CD4-positive, alpha-beta T cell treated with Interleukin-6 for 4 hours (primary cell): ENCODE measurements around the gene ZNF445.
"Not testable (repeated sequence)": the region's sequence is repeated elsewhere in the genome, so short reads cannot be mapped to it uniquely, and the experiment has no call there.

Source experiments
- DNase-seq: peaks from one replicate; pipeline ENCODE4 v3.0.0-alpha.2; 2020; ENCODE audit warnings: mixed read lengths

ZNF445 gene

GRCh38 chr3:44477312-44478030 lies at the start of gene ZNF445:
TSS of gene ZNF445 (minus strand) at chr3:44477670. CDS start at chr3:44455549, 22,121 bp downstream.
- peak; percentile 83 for DNase-seq

GRCh38 chr3:44525060-44525459 lies 47.6 kb upstream of the ZNF445 start:
- DNase-seq: no peak

DNA sequence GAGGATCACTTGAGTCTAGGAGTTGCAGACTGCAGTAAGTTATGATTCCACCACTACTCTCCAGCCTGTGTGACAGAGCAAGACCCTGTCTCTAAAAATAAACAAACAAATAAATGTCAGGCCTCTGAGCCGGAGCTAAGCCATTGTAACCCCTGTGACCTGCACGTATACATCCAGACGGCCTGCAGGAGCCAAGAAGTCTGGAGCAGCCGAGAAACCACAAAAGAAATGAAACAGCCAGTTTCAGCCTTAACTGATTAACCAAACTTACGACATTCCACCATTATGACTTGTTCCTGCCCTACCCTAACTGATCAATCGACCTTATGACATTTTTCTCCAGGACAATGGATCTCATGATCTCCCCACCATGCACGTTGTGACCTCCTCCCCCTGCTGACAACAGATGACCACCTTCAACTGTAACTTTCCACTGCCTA lies 45.0 kb upstream of the ZNF445 start:
- DNase-seq: no peak

DNA sequence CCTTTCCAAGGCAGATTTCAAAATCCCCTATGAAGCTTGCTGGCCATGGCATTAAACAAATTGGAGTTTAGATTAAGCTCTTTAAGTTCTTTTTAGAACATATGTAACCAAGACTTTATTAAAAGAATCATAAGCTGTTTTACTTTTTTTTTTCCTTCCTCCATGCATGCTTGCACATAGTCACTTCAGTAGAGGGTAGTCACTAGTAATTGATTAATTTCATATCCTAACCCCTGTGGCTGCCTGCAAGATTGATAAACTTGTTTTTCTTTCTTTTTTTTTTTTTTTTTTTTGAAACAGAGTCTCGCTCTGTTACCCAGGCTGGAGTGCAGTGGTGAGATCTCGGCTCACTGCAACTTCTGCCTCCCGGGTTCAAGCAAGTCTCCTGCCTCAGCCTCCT lies 44.3 kb upstream of the ZNF445 start:
- DNase-seq: no peak

GRCh38 chr3:44518782-44519156 lies 41.3 kb upstream of the ZNF445 start:
- no peak for DNase-seq

GRCh38 chr3:44516230-44516629 lies 38.8 kb upstream of the ZNF445 start:
- DNase-seq: no peak

GRCh38 chr3:44513513-44513912 lies 36.0 kb upstream of the ZNF445 start:
- DNase-seq: no peak

GRCh38 chr3:44511238-44511566 lies 33.7 kb upstream of the ZNF445 start:
- DNase-seq: no peak

DNA sequence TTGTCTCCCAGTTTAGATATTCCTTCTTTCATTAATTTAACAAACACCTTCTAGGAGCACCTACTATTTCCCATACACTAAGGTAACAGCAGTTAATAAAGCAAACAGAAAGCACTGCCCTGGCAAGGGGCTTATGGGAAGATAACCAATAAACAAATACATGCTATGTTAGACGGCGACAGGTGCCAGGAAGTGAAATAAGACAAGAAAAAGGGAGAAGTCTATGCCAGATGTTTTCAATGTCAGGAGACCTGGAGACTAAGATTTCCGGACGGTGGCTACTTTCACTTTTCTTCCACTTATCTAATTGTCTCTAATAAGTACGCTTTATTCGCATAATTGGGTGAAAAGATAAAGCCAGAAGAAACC lies 32.5 kb upstream of the ZNF445 start:
- DNase-seq: peak; percentile 19

DNA sequence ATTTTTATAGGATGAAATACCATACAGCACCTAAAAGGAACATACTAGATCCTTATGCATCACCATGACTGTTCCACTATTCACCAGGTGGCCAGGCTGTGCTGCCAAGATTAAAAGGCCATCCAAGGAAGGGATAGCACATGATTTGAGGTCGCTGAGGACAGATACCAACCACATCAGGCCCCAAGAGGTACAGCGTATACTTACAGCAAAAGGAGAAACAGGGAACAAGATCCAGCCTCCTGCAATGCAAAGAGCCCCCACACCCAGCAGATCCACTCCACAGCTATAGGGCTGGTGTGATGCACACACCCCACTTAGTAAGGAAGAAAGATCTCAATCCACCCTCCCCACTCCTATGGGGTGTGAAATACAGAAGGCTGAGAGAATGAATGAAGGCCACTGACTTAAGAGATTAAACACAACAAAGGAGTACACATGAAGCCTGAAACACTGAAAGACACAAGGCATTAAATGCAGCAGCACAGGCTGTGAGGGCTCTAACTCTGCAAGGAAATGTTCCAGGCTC lies 32.0 kb upstream of the ZNF445 start:
- DNase-seq: no peak

DNA sequence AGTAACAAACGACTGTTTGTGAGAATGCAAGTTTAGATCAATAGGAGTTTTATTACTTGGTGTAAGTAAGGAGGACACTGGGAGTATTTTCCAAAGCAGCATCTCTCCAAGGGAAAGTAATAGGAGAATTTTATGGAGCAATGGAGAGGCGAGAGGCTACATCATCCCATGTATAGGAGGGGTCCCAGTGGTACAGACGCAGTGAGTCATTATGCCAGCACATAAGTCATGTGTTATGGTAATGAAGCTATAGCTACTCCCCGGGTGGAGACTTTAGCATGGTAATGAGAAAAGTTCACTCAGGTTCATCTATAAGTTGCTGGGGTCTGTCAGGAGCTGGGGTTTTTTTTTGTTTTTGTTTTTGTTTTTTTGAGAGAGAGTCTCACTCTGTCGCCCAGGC lies 29.5 kb upstream of the ZNF445 start:
- DNase-seq: no peak

- DNase-seq: no peak
Measured at GRCh38 chr3:44506556-44506955, 29.1 kb upstream of the ZNF445 start.

GRCh38 chr3:44504566-44504965 lies 27.1 kb upstream of the ZNF445 start:
- DNase-seq: no peak

GRCh38 chr3:44503178-44503577 lies 25.7 kb upstream of the ZNF445 start:
- not testable (repeated sequence) for DNase-seq

DNA sequence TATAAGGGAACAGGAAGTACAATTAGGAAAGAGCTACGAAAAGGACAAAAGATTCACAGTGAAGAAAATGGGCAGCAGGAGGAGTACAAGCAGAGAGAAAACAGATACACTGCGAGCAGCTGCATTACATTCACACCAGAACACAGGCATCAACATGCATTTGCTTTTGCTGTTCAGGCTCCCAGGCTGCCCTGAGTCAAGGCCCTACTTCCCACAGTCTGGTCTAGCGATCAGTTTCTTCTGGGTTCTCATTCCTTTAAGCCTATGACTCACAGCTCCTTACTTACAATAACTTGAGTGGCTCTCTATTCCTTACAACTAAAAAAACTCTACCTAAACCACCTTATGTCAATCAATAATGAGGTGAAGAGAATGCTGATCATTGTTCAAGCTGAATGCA lies 24.5 kb upstream of the ZNF445 start:
- DNase-seq: no peak

- DNase-seq: not testable (repeated sequence)
Measured at GRCh38 chr3:44499899-44500168, 22.4 kb upstream of the ZNF445 start.

DNA sequence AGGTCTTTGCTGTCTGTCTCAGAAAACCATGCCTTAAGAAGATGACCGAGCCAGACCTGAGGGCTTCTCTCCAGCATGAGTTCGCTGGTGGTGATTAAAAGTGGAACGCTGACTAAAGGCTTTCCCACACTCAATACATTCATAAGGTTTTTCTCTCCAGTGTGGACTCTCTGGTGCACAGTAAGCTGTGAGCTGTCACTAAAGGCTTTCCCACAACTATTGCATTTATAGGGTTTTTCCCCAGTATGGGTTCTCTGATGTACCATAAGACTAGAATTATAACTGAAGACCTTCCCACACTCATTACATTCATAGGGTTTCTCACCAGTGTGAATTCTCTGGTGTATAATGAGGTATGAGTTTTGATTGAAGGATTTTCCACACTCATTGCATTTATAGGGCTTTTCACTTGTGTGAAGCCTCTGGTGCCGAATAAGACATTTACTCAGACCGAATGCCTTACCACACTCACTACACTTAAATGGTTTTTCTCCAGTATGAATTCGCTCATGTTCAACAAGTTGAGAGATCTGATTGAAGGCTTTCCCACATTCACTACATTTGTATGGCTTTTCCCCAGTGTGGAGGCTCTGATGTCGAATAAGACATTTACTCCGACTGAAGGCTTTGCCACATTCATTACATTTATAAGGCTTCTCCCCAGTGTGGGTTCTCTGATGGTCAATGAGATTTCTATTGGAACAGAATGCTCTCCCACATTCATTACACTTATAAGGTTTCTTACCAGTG lies 21.9 kb upstream of the ZNF445 start:
- no peak for DNase-seq

DNA sequence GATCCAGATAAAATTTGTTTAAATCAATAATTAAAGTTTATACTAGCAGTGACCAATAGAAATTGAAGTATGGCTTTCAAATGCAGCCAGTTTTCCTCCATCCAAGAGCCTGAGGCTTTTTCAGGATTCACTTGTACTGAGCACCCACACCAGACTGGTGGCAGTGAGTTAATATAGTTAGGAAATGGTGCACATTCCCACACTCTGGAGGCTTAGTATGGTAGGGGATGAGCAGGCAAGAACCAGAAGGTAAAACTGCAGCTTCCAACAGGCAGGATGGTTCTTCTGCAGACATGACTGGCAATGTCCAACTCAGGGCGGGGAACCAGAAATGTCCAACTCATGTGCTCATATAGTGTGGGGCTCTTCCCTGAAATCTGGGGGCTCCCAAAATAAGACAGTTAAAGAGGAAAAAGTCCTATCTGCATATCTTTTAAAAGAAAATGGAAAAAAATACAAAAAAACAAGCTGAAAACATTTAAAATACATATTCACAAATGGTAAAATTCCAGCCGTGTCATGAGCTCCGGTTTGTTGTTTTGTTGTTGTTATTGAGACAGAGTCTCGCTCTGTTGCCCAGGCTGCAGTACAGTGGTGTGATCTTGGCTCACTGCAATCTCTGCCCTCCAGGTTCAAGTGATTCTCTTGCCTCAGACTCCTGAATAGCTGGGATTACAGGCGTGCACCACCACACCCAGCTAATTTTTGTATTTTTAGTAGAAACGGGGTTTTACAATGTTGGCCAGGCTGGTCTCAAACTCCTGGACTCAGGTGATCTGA lies 18.4 kb upstream of the ZNF445 start:
- DNase-seq: no peak

- DNase-seq: no peak
Measured at GRCh38 chr3:44492496-44492895, 15.0 kb upstream of the ZNF445 start.

DNA sequence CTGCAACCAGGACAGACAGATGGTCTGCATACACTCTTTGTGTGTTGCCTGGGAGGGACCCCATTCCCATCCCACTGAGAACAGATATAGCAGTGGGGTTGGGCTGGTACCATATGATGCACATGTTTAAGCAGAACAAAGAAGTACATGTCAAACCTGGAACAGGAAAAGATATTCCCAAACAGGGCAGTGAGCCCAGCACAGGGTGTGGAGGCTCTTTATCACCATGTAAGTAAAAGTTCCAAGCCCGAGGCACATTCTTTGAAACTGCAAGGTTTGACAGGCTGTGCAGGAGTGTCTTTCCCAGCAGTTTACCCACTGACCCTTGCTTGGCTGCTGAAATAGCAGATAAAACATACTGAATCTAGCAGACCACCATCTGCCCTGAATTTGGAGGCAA lies 5.3 kb upstream of the ZNF445 start:
- no peak for DNase-seq

GRCh38 chr3:44478606-44479094 lies 1.2 kb upstream of the ZNF445 start:
- no peak for DNase-seq

DNA sequence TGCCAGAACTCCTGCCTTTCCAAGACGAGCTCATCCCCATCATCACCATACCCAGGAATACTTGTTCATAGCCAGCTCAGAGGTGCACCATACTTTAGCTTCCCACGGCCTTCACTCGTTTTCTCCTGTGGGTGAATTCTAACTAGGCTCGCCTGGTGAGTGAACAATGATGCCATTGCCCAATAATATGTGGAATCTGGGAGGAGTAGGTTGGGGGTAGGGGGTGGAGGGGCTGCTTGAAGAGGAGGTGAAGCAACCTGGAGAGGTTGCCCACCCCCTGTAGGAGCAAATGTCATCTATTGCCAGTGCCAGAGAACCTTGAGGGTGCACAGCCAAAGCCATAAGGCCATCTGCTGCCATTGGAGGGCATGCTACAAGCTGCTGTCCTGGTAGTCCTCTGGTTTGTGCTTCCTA lies 592 bp upstream of the ZNF445 start:
- DNase-seq: no peak

DNA sequence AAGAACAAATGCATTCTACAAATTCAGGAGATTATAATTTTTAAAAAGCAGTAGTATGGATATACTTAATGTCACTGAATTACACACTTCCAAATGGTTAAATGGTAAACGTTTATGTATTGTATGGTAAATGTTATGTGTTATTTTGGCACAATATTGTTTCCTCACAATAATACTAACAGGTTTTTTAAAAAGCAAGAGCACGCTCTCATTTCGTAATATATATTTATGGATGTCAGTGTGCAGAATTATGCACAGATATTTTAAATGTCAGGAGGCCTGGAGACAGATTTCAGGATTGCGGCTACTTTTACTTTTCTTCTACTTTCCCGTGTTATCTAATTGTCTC lies 533 bp downstream of the ZNF445 start:
- no peak for DNase-seq

GRCh38 chr3:44476181-44476611 lies 1.3 kb downstream of the ZNF445 start:
- peak; percentile 12 for DNase-seq
